Sigmoid colon (tissue), 3 donors: ENCODE data around the gene KCNJ1.

Experiments
- CTCF ChIP-seq, 4 experiments: fragments of 450-650 bp in 3 of 4; fragments of 200-600 bp in 1 of 4; IDR thresholded peaks; one replicate each; pipeline ENCODE4 v1.5.1; 2016 to 2019; ENCODE audit warnings: antibody characterized with exemption in 4 of 4, mild to moderate bottlenecking in 3 of 4, moderate library complexity in 2 of 4
- POLR2A ChIP-seq, 2 donors: fragments of 450-650 bp; IDR thresholded peaks; one replicate each; pipeline ENCODE4 v1.6.1; 2016; ENCODE audit warnings: antibody characterized with exemption in 2 of 2, mild to moderate bottlenecking in 2 of 2, moderate library complexity in 2 of 2

DNA sequence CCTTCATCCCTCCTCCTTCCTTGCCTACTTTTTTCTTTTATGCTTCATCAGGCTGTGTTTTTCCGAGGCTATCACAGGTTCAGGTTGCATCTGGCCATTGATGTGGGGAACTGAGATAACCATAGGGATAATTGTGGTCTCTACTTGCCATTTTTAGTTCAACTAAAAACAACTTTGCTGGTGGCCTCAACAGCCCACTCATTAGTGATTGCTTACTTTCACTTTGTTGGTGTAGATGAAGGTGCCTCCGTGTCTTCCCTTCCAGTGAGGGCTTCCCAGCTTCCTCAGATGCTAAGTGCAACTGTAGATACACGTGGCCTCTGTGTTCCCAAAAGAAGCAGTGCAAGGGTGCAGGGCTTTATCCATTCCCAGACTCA lies 35.0 kb downstream of the KCNJ1 start:
- TF ChIP-seq CTCF (IDR thresholded peaks at IDR 0.05): no peak
- TF ChIP-seq POLR2A (IDR thresholded peaks at IDR 0.05): no peak
